Activated CD4-positive, alpha-beta memory T cell treated with anti-CD3 and anti-CD28 coated beads, Interleukin-2, amount 10 ng/mL, durations not matched to agents 7 days and 5 days (primary cell): ENCODE data around the gene MARK1. TPM values are rescaled to one million over a fixed set of nuclear protein-coding genes. Genes with fewer than 3 reads are reported as not detected.

ENCODE experiments used
- CTCF ChIA-PET: fragments of 350-600 bp; sonication (Branson Sonifier 250); formaldehyde crosslinking; loops from one replicate; lab custom pipeline; 2021; ENCODE audit warnings: antibody characterized with exemption, inconsistent platforms; lab: Charles Lee
- POLR2A ChIA-PET: fragments of 350-600 bp; sonication (Branson Sonifier 250); formaldehyde crosslinking; loops from one replicate; lab custom pipeline; 2021; ENCODE audit warnings: antibody characterized with exemption; lab: Charles Lee
- DNase-seq: peaks from one replicate; pipeline ENCODE4 v3.0.0-alpha.2; 2020
- H3K27ac Mint-ChIP-seq: one replicate; pipeline ENCODE4 v1.8.0; 2021; ENCODE audit warnings: mild to moderate bottlenecking, mixed read lengths
- H3K27me3 Mint-ChIP-seq: one replicate; pipeline ENCODE4 v1.8.0; 2021; ENCODE audit warnings: mixed read lengths
- H3K36me3 Mint-ChIP-seq: one replicate; pipeline ENCODE4 v1.8.0; 2021; ENCODE audit warnings: low read depth, mixed read lengths
- H3K4me1 Mint-ChIP-seq: one replicate; pipeline ENCODE4 v1.8.0; 2021; ENCODE audit warnings: mixed read lengths
- H3K4me3 Mint-ChIP-seq: one replicate; pipeline ENCODE4 v1.8.0; 2021; ENCODE audit warnings: mild to moderate bottlenecking, mixed read lengths
- H3K9me3 Mint-ChIP-seq: one replicate; pipeline ENCODE4 v1.8.0; 2021; ENCODE audit warnings: mixed read lengths
- total RNA-seq, 2 experiments: library from RNA; stranded (reverse); gene quantifications; one replicate each; pipeline ENCODE4 v1.2.3, GENCODE V29; 2021

MARK1 gene
- not detected for total RNA-seq

DNA sequence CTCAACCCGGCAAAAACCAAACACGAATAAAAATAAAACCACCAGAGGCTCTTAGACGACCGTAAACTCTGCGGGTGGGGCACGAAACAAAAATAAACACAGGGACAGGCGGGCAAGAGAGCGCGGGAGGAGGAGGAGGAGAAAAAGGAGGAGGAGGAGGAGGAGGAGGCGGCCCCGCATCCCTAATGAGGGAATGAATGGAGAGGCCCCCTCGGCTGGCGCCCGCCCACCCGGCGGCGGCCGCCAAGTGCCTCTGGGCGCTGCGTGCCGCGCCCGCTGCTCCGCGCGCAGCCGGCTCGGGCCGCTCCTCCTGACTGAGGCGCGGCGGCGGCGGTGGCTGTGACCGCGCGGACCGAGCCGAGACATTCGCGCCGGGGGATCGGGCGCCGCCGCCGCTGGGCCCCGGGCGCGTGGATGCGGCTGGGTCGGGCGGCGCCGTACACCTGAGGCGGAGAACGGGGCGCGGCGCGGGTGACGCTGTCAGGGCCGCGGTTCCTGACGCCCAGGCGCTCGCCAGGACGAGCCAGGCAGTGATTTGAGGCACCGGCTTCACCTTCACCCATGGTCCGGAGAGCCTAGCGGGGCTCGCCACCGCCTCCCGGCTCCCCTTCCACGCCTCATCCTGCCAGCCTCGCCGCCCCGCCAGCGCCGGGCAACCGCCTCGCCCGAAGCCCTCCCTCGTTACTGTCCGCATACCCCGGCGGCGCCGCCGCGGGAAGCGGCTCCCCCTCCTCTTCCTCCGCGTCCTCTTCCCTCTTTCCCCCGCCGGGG, at the start of gene MARK1:
TSS of gene MARK1 (plus strand) at position 229 of the 771 bp plus-strand sequence. CDS start 687 bp downstream, outside the sequence.
- POLR2A ChIA-PET = no interaction called here
- H3K27me3 Mint-ChIP-seq = peaks cover 62% of the 10 kb centered on the region
- H3K4me1 Mint-ChIP-seq = peaks cover 11% of the 10 kb centered on the region
- no peak within 1 kb of the TSS for H3K27ac Mint-ChIP-seq
- CTCF ChIA-PET = no interaction called here
- no peak for DNase-seq
- no peaks in the 10 kb centered on the region for H3K9me3 Mint-ChIP-seq
- peak within 1 kb of the TSS; percentile 67 for H3K4me3 Mint-ChIP-seq
- no peaks in the 10 kb centered on the region for H3K36me3 Mint-ChIP-seq

DNA sequence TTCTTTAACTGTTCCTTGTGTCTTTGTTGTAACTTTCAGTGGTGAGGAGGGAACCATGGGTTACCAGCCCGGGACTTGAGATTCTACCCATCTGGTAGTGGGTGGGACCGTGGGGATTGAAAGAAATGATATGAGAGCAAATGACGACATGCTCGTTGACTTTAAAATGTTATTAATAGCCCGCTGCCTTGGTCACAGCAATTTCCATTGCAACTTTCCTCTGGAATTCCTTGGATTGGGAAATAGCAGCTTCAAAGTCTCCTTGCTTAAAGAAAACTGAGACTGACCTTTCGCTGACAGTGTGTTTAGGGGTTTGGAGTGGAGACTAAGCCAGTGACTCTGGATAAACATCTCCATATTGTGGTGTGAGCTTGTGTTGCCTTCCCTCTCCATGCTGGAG, 44.2 kb upstream of the MARK1 start:
- POLR2A ChIA-PET = no interaction called here

DNA sequence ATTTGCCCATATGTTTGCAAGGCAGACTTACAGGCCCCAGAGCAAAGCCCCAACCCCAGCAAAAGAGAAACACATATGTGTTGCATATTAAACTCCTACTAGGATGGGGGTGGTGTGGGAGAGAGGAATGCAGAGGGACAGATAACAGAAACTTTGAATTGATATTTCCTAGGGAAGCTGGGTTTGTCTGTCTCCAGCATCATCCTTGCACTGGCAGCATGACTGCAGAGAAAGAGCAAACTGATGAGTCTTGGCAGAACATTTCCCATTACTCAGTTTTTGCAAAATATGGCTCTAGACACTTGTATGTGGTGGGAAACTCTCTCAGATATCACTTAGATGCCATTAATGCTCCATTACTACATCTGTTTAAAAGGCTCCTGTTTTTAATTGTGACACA, 43.8 kb upstream of the MARK1 start:
- Mint-ChIP-seq H3K27ac (no peak overlapping the region), H3K9me3 (no peaks in the 10 kb centered on the region), H3K27me3 (no peaks in the 10 kb centered on the region), H3K4me1 (no peaks in the 10 kb centered on the region), H3K36me3 (no peaks in the 10 kb centered on the region), H3K4me3 (no peak overlapping the region)
- ChIA-PET POLR2A (no interaction called here), CTCF (no interaction called here)
- no peak for DNase-seq

More for the DNA sequence above, 44.2 kb upstream of the MARK1 start:
- CTCF ChIA-PET = no interaction called here
- Mint-ChIP-seq H3K9me3 (no peaks in the 10 kb centered on the region), H3K4me3 (no peak overlapping the region), H3K27ac (no peak overlapping the region), H3K27me3 (no peaks in the 10 kb centered on the region), H3K4me1 (no peaks in the 10 kb centered on the region), H3K36me3 (no peaks in the 10 kb centered on the region)
- no peak for DNase-seq

DNA sequence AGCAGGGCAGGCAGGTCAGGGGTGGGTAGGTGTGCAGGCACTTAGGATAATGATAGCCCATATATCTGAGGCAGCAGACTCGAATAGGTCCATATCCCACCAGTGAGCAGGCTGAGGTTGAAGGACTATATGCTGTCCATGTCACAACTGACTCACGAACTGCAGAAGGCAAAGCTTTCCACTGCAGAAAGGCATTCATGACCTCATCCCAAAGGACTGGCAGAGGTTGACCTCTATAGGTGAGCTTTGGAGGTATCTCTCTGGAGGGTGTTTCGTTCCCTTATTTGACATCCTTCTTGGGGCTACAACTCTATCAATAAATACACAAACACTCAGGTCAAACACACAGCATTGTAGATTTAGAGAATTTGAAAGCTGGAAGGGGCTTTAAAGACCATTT, 42.8 kb upstream of the MARK1 start:
- Mint-ChIP-seq H3K36me3 (no peaks in the 10 kb centered on the region), H3K4me1 (no peaks in the 10 kb centered on the region), H3K27ac (no peak overlapping the region), H3K27me3 (no peaks in the 10 kb centered on the region), H3K4me3 (no peak overlapping the region), H3K9me3 (no peaks in the 10 kb centered on the region)
- ChIA-PET POLR2A (no interaction called here), CTCF (no interaction called here)
- no peak for DNase-seq

DNA sequence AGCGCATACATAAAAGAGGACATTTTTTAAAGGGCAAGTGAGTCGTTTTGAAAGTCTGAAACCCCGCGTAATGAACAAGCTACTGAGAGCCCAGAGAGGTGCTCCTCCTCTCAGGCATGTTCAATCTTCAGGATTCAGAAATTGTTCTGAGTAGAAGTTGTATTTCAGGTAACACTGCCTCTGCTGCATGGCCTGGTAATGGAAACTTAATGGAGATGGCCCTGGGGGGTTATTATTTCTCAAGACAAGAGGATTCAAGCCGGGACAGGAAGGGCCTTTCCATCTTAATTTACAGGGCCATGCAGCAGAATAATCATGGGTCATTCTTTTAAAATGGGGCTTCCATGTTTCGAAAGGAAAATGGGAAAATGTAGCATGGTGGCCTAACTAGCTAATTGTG, 42.1 kb upstream of the MARK1 start:
- Mint-ChIP-seq H3K27me3 (no peaks in the 10 kb centered on the region), H3K4me1 (no peaks in the 10 kb centered on the region), H3K36me3 (no peaks in the 10 kb centered on the region), H3K4me3 (no peak overlapping the region), H3K27ac (no peak overlapping the region), H3K9me3 (no peaks in the 10 kb centered on the region)
- POLR2A ChIA-PET = no interaction called here
- DNase-seq = no peak
- CTCF ChIA-PET = no interaction called here

DNA sequence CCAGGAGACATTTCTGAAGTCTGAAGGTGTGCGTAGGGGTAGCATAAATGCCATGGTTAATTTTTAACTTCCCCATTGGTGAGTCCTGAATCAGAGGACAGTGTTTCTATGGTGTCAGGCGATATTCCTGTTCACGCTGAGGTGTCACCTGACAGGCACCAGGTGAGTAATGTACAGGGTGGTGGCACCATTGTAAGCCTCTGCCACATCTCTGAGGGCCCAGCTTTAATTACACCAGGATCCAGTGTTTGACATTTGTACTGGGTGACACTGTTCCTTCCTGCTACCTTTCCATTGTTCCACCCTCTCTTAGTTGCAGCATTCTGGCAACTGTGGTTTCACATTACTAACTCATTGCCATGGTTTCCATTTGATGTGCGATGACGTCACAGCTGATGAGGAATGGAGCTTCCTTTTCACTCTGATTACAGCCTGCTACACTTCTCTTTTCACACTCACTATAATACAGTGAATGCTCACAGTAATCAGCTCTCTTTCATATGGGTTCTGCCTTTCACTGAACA, 40.6 kb upstream of the MARK1 start:
- Mint-ChIP-seq H3K4me3 (no peak overlapping the region), H3K9me3 (no peaks in the 10 kb centered on the region), H3K27me3 (no peaks in the 10 kb centered on the region), H3K27ac (no peak overlapping the region), H3K4me1 (no peaks in the 10 kb centered on the region), H3K36me3 (no peaks in the 10 kb centered on the region)
- DNase-seq = no peak
- ChIA-PET POLR2A (no interaction called here), CTCF (no interaction called here)

DNA sequence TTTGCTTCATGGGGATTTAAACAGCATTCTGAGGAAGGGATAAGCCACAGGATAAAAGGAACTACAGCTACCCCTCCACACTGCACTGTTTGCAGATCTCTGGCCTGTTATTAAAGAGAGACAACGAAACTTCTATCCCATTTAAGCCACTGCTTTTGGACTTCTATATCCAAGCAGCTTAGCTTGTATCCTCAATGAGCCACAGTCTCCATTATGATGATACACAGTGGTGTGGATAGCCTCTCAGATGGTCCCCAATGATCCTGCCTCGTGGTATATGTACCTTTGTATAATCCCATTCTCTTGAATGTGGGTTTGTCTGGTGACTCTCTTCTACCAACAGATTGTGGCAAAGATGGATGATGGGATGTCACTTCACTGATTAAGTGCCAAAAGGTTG, 36.0 kb upstream of the MARK1 start:
- POLR2A ChIA-PET = no interaction called here
- H3K4me3 Mint-ChIP-seq = no peak overlapping the region
- H3K4me1 Mint-ChIP-seq = no peaks in the 10 kb centered on the region
- no peak overlapping the region for H3K27ac Mint-ChIP-seq
- H3K36me3 Mint-ChIP-seq = no peaks in the 10 kb centered on the region
- DNase-seq = no peak
- no peaks in the 10 kb centered on the region for H3K9me3 Mint-ChIP-seq
- H3K27me3 Mint-ChIP-seq = peaks cover 6% of the 10 kb centered on the region
- CTCF ChIA-PET = no interaction called here

DNA sequence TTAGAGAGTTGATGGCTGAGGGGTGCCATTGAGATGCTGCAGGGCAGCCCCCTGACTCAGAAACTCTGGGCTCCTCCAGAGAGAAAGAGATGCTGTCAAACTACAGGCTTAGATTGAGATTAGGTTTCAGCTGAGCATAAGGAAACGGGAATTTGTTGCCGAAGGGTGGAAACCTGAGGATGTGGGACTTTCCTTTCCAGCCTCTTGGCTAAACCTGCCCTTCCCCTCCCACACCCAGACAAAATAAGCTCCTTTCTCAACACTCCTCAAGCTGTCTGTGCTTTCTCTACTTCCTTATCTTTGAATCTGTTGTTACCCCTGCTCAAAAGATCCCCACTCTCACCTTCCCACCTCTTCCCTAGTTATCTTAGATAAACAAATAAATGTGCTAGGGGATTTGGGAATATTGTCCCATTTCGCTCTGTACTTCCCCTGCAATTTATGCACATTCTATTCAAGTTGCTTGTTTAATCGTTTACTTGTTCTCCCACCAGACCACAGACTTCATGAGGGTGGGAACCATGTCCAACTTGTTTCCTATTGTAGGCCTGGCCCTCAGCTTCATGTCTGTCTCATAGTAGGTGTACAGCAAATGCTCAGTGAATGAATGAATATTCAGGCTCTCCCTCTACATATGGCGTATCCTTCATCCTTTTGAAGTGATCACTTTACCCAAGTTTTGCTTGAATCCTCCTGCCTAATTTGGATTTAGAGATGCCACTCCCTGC, 30.6 kb upstream of the MARK1 start:
- peaks cover 10% of the 10 kb centered on the region for H3K27me3 Mint-ChIP-seq
- no peak overlapping the region for H3K27ac Mint-ChIP-seq
- DNase-seq = no peak
- H3K4me1 Mint-ChIP-seq = no peaks in the 10 kb centered on the region
- H3K36me3 Mint-ChIP-seq = no peaks in the 10 kb centered on the region
- POLR2A ChIA-PET = no interaction called here
- no peaks in the 10 kb centered on the region for H3K9me3 Mint-ChIP-seq
- CTCF ChIA-PET = no interaction called here
- no peak overlapping the region for H3K4me3 Mint-ChIP-seq

DNA sequence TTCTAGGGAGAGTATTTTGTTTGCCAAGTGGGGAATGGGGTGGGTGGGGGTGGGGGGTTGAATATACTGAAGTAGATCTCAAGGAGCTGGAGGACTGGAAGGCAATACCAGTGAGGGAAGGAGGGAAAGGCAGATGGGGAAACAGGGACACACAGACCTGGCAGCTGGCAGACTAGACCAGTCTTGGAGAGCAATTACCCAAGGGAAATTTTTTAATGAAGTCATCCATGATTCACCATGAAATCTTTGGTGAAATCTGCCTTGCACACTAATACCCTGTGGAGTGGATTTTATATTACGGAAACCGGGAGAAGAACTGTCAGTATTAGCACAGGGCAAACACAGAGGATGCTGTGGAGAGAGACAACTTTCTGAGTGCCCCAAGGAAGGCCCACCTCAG, 29.7 kb upstream of the MARK1 start:
- Mint-ChIP-seq H3K4me1 (no peaks in the 10 kb centered on the region), H3K27me3 (peaks cover 10% of the 10 kb centered on the region)
- CTCF ChIA-PET = no interaction called here

DNA sequence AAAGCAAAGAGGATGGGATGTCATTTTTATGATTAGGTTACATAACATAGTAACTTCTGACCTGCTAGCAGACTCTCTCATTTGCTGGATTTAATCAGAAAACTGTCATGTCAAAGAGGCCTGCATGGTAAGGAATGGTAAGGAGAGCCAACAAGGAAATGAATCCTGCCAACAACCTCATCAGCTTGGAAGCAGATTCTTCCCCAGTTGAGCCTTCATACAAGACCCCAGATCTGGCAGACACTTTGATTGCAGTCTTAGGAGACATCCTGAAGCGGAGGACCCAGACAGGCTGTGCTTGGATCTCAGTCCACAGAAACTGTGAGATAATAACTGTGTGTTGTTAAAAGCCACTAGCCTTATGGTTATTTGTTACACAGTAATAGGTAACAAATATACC, 27.6 kb upstream of the MARK1 start:
- DNase-seq = no peak
- Mint-ChIP-seq H3K9me3 (no peaks in the 10 kb centered on the region), H3K4me1 (no peaks in the 10 kb centered on the region), H3K36me3 (no peaks in the 10 kb centered on the region), H3K27me3 (peaks cover 7% of the 10 kb centered on the region), H3K27ac (no peak overlapping the region), H3K4me3 (no peak overlapping the region)
- POLR2A ChIA-PET = no interaction called here
- CTCF ChIA-PET = no interaction called here

More for the DNA sequence above, 29.7 kb upstream of the MARK1 start:
- no peak for DNase-seq
- H3K4me3 Mint-ChIP-seq = no peak overlapping the region
- no peaks in the 10 kb centered on the region for H3K36me3 Mint-ChIP-seq
- POLR2A ChIA-PET = no interaction called here
- H3K27ac Mint-ChIP-seq = no peak overlapping the region
- H3K9me3 Mint-ChIP-seq = no peaks in the 10 kb centered on the region

DNA sequence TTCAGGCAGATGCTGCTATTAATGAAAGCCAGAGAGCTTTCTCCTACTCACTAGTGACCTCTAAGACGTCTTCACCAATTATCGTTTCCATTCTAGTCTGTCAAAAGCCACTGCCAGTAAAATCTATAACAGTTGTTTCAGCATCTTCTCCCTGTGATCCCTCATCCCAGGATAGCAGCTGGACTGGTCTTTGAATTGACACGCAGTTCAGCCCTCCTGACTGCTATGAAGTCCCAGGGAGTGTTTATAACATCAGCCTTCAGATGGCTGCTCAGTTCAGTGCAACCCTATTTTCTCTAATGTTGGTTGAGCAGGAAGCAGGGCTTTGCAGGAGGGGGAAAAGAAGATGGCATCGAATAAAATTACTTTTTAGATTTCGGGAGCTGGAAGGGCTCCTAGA, 23.6 kb upstream of the MARK1 start:
- DNase-seq = no peak
- H3K9me3 Mint-ChIP-seq = no peaks in the 10 kb centered on the region
- ChIA-PET POLR2A (interaction anchor here (0.6 kb wide), 1 partner anchor 52 kb away, joined by 3 read pairs; no protein-coding TSS in a partner anchor), CTCF (interaction anchor here (0.8 kb wide), 1 partner anchor 229 kb away, joined by 3 read pairs; no protein-coding TSS in a partner anchor)
- H3K36me3 Mint-ChIP-seq = no peaks in the 10 kb centered on the region
- peaks cover 7% of the 10 kb centered on the region for H3K27me3 Mint-ChIP-seq
- no peak overlapping the region for H3K4me3 Mint-ChIP-seq
- H3K4me1 Mint-ChIP-seq = no peaks in the 10 kb centered on the region
- no peak overlapping the region for H3K27ac Mint-ChIP-seq

DNA sequence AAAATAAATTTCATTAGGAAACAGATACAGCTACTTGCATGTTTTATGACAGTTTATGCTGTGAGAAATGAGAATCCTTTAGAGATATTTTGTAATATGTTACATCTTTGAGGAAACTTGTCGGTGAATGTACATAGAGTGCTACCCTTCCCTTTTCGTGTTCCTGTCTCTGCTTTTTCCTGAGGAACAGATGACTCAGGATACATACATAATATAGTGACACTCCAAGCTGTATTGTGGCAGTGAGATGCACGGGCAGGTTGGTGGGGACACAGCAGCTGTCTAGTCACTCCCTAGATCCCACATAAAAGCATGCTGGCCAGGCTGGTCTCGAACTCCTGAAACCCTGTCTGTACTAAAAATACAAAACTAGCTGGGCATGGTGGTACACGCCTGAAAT, 20.9 kb upstream of the MARK1 start:
- Mint-ChIP-seq H3K4me1 (no peaks in the 10 kb centered on the region), H3K27ac (no peak overlapping the region), H3K9me3 (no peaks in the 10 kb centered on the region), H3K36me3 (no peaks in the 10 kb centered on the region), H3K4me3 (no peak overlapping the region), H3K27me3 (peaks cover 4% of the 10 kb centered on the region)
- DNase-seq = no peak
- ChIA-PET CTCF (no interaction called here), POLR2A (no interaction called here)

DNA sequence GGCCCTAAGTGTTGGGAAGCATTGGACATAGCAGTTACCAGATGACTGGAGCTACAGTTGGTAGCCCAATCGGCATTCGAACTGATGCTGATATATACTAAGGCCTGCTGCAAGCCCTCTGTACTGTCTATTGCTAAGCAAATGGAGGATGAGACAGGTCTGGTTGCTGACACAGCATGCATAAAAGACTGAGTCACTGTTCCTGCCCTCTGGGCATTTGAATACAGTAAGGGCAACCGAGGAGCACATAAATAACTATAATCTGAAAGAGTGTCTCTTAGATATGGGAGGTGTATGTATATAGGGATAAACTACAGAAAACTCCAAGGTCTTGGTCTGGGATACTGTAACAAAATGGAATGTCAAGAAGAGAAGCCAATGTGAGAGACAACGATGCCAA, 16.8 kb upstream of the MARK1 start:
- Mint-ChIP-seq H3K27me3 (no peaks in the 10 kb centered on the region), H3K9me3 (no peaks in the 10 kb centered on the region), H3K4me1 (no peaks in the 10 kb centered on the region), H3K4me3 (no peak overlapping the region), H3K36me3 (no peaks in the 10 kb centered on the region), H3K27ac (no peak overlapping the region)
- DNase-seq = no peak
- POLR2A ChIA-PET = no interaction called here
- CTCF ChIA-PET = no interaction called here
